ENCODE measurements around the gene KCNQ2. TPM values are rescaled to one million over a fixed set of nuclear protein-coding genes. Genes with fewer than 3 reads are reported as not detected.

The KCNQ2 gene
- total and polyA plus RNA-seq, 12 donors: 0.69 to 81.6 (median 10.3) TPM; not detected in 3

- no peak overlapping the region for H3K27ac ChIP-seq
- H3K36me3 ChIP-seq (replicated peaks in 1 of 2): no peaks in the 10 kb centered on the region
- H3K9me3 ChIP-seq (replicated peaks in 1 of 3): no peaks in the 10 kb centered on the region
- no peak overlapping the region for H3K4me3 ChIP-seq
- no peaks in the 10 kb centered on the region for H3K4me1 ChIP-seq (replicated peaks in 1 of 2)
- intact Hi-C loops (cut with DNase I): no loop called here
- DNase-seq: no peak
- TF ChIP-seq POLR2A (IDR thresholded peaks at IDR 0.05) (no peak), CTCF (IDR thresholded peaks at IDR 0.05) (no peak)
- 80 to 84% (median 82%) methylated on average over 15 to 34 of the region's 34 CpGs for whole genome bisulfite sequencing, 4 donors
- H3K27me3 ChIP-seq: peaks cover 25% of the 10 kb centered on the region
These were observed 6.2 kb upstream of the KCNQ2 start for GRCh38 chr20:63478346-63479302.

GRCh38 chr20:63477944-63478343 lies 5.5 kb upstream of the KCNQ2 start:
- Histone ChIP-seq H3K4me3 (no peak overlapping the region), H3K27ac (no peak overlapping the region), H3K27me3 (peaks cover 32% of the 10 kb centered on the region), H3K9me3 (replicated peaks in 1 of 3) (no peaks in the 10 kb centered on the region), H3K4me1 (replicated peaks in 1 of 2) (no peaks in the 10 kb centered on the region), H3K36me3 (replicated peaks in 1 of 2) (no peaks in the 10 kb centered on the region)
- TF ChIP-seq CTCF (IDR thresholded peaks at IDR 0.05): no peak
- no peak for TF ChIP-seq POLR2A (IDR thresholded peaks at IDR 0.05)
- intact Hi-C loops (cut with DNase I): no loop called here
- WGBS, 4 donors: 66 to 72% (median 68%) methylated on average over 10 to 17 of the region's 17 CpGs
- DNase-seq: no peak

- TF ChIP-seq POLR2A (IDR thresholded peaks at IDR 0.05) (no peak), CTCF (IDR thresholded peaks at IDR 0.05) (no peak)
- Histone ChIP-seq H3K36me3 (replicated peaks in 1 of 2) (no peaks in the 10 kb centered on the region), H3K27me3 (peaks cover 35% of the 10 kb centered on the region), H3K4me3 (no peak overlapping the region), H3K27ac (no peak overlapping the region), H3K9me3 (replicated peaks in 1 of 3) (no peaks in the 10 kb centered on the region), H3K4me1 (replicated peaks in 1 of 2) (no peaks in the 10 kb centered on the region)
- 40 to 47% (median 45%) methylated on average over 15 to 21 of the region's 21 CpGs for whole genome bisulfite sequencing, 4 donors
- intact Hi-C loops (cut with DNase I): no loop called here
- DNase-seq: no peak
These were observed 4.7 kb upstream of the KCNQ2 start for GRCh38 chr20:63477061-63477616.

GRCh38 chr20:63475209-63475608 lies 2.8 kb upstream of the KCNQ2 start:
- Histone ChIP-seq H3K4me1 (replicated peaks in 1 of 2) (no peaks in the 10 kb centered on the region), H3K9me3 (replicated peaks in 1 of 3) (no peaks in the 10 kb centered on the region), H3K27me3 (peaks cover 51% of the 10 kb centered on the region), H3K4me3 (no peak overlapping the region), H3K36me3 (replicated peaks in 1 of 2) (no peaks in the 10 kb centered on the region), H3K27ac (no peak overlapping the region)
- 11 to 18% (median 13%) methylated on average over 9 to 16 of the region's 16 CpGs for WGBS, 4 donors
- TF ChIP-seq POLR2A (IDR thresholded peaks at IDR 0.05) (no peak), CTCF (IDR thresholded peaks at IDR 0.05) (no peak)
- peak in 5 of 7 donors; percentile 36 to 65 (median 55) for DNase-seq
- intact Hi-C loops (cut with DNase I): no loop called here

Data from adrenal gland (tissue), 12 donors.